Heart left ventricle (tissue), 13 donors: Measurements from ENCODE around the gene CKAP4.

Experiments used
- POLR2A ChIP-seq, 2 donors: fragments of 450-650 bp; IDR thresholded peaks; one replicate each; pipeline ENCODE4 v1.6.1; 2017; ENCODE audit warnings: antibody characterized with exemption in 2 of 2, mild to moderate bottlenecking in 2 of 2, moderate library complexity in 2 of 2
- TF ChIP-seq, protein P1 (sequence below), 12 donors: fragments of 200-600 bp; sonication (generic) in 4 of 12; IDR thresholded peaks; one replicate each; pipeline versions ENCODE4 v1.5.0 to v1.8.0; 2018 to 2022; ENCODE audit warnings: antibody characterized with exemption in 12 of 12, mild to moderate bottlenecking in 5 of 12
- donor health status: ischemic (EF 13 %, LVEDD 7.1; RV severe dilation, severe dysfunction).
- donor health status: DM: no; HTN: yes; CAD: no.
- donor health status: DM: no; HTN: no; CAD: no.
- donor health status: ischemic (EF 25% LVEDD 6.9; RV normal size, moderate dysfunction).
- donor health status: ischemic (EF 25% LVEDD 5.7; RV mildly dilated, moderate dysfunction).
- donor health status: ischemic (EF 35%, LVEDD 5.7; RV mildly dilated, moderate dysfunction).
- donor health status: nonischemic (EF 11% LVEDD 7.7; RV severe dilation, severe dysfunction).
- donor health status: DM: yes; HTN: yes; CAD: no.
- donor health status: PGD.
- donor health status: ischemic (EF 29% LVEDD 5.4; RV normal size, mild dysfunction).
- donor health status: nonischemic (EF 23%, LVEDD 6.1; RV moderate dilation, normal function).

- TF ChIP-seq, protein P1, sequence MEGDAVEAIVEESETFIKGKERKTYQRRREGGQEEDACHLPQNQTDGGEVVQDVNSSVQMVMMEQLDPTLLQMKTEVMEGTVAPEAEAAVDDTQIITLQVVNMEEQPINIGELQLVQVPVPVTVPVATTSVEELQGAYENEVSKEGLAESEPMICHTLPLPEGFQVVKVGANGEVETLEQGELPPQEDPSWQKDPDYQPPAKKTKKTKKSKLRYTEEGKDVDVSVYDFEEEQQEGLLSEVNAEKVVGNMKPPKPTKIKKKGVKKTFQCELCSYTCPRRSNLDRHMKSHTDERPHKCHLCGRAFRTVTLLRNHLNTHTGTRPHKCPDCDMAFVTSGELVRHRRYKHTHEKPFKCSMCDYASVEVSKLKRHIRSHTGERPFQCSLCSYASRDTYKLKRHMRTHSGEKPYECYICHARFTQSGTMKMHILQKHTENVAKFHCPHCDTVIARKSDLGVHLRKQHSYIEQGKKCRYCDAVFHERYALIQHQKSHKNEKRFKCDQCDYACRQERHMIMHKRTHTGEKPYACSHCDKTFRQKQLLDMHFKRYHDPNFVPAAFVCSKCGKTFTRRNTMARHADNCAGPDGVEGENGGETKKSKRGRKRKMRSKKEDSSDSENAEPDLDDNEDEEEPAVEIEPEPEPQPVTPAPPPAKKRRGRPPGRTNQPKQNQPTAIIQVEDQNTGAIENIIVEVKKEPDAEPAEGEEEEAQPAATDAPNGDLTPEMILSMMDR (IDR thresholded peaks at IDR 0.05): no peak
- TF ChIP-seq POLR2A (IDR thresholded peaks at IDR 0.05): no peak
Measured at GRCh38 chr12:106248846-106249371, 1.1 kb upstream of the CKAP4 start.
